GM23338 (cell line): Measurements from ENCODE around the gene SLC36A4. TPM values are rescaled to one million over a fixed set of nuclear protein-coding genes. Genes with fewer than 3 reads are reported as not detected.

Experiments used
- ATAC-seq: fragments of 200-7000 bp; cut with Tn5 transposase; 3 replicates; pipeline ENCODE4 v1.9.1; 2020
- DNase-seq: peaks from one replicate; pipeline ENCODE4 v3.0.0-alpha.2; 2015; ENCODE audit warnings: low spot score
- H2AFZ ChIP-seq: fragments of 200-600 bp; sonication (generic); 2 replicates; pipeline ENCODE4 v1.8.0; 2016; ENCODE audit warnings: antibody characterized with exemption, mild to moderate bottlenecking, moderate library complexity
- H3F3A ChIP-seq: fragments of 200-600 bp; sonication (generic); replicated peaks from 2 replicates; pipeline ENCODE4 v1.8.0; 2017; ENCODE audit warnings: antibody characterized with exemption, mixed run types, low read depth
- H3K27ac ChIP-seq: fragments of 200-600 bp; sonication (generic); 2 replicates; pipeline ENCODE4 v1.6.1; 2016; ENCODE audit warnings: low read depth
- H3K27me3 ChIP-seq: fragments of 200-600 bp; sonication (generic); 2 replicates; pipeline ENCODE4 v1.8.0; 2016; ENCODE audit warnings: mild to moderate bottlenecking, mixed run types, moderate library complexity; ENCODE audit not compliant: insufficient read depth
- H3K36me3 ChIP-seq: fragments of 200-600 bp; sonication (generic); 2 replicates; pipeline ENCODE4 v1.8.0; 2016; ENCODE audit warnings: mild to moderate bottlenecking; ENCODE audit not compliant: insufficient read depth
- H3K4me1 ChIP-seq: fragments of 200-600 bp; sonication (generic); 2 replicates; pipeline ENCODE4 v1.8.0; 2016; ENCODE audit warnings: mild to moderate bottlenecking, moderate library complexity; ENCODE audit not compliant: insufficient read depth
- H3K4me2 ChIP-seq: fragments of 200-600 bp; sonication (generic); 2 replicates; pipeline ENCODE4 v1.7.1; 2017; ENCODE audit warnings: mixed run types
- H3K4me3 ChIP-seq: fragments of 200-600 bp; sonication (generic); 2 replicates; pipeline ENCODE4 v1.6.1; 2016; ENCODE audit warnings: mixed run types
- H3K79me2 ChIP-seq: fragments of 200-600 bp; sonication (generic); replicated peaks from 2 replicates; pipeline ENCODE4 v1.8.0; 2017; ENCODE audit warnings: mild to moderate bottlenecking; ENCODE audit not compliant: insufficient read depth
- H3K9me2 ChIP-seq: fragments of 200-600 bp; sonication (generic); 2 replicates; pipeline ENCODE4 v1.8.0; 2017; ENCODE audit not compliant: insufficient read depth
- H4K20me1 ChIP-seq: fragments of 200-600 bp; sonication (generic); replicated peaks from 2 replicates; pipeline ENCODE4 v1.8.0; 2017; ENCODE audit warnings: mild to moderate bottlenecking; ENCODE audit not compliant: insufficient read depth
- H3K27ac Mint-ChIP-seq: 2 replicates; pipeline ENCODE4 v1.8.0; 2020; ENCODE audit warnings: inconsistent platforms, mild to moderate bottlenecking, moderate library complexity, mixed read lengths
- H3K27me3 Mint-ChIP-seq: 3 replicates; pipeline ENCODE4 v1.8.0; 2022; ENCODE audit warnings: low read depth, mild to moderate bottlenecking, moderate library complexity, mixed read lengths, inconsistent platforms; ENCODE audit not compliant: insufficient read depth, poor library complexity
- H3K36me3 Mint-ChIP-seq: 3 replicates; pipeline ENCODE4 v1.8.0; 2021; ENCODE audit warnings: low read depth, mild to moderate bottlenecking, inconsistent platforms, moderate library complexity, mixed read lengths
- H3K4me1 Mint-ChIP-seq: 3 replicates; pipeline ENCODE4 v1.8.0; 2020; ENCODE audit warnings: mild to moderate bottlenecking, inconsistent platforms, mixed read lengths
- H3K4me3 Mint-ChIP-seq: 3 replicates; pipeline ENCODE4 v1.8.0; 2021; ENCODE audit warnings: moderate library complexity, mild to moderate bottlenecking, inconsistent platforms, mixed read lengths
- H3K9me3 Mint-ChIP-seq: 3 replicates; pipeline ENCODE4 v1.8.0; 2020; ENCODE audit warnings: moderate library complexity, mild to moderate bottlenecking, inconsistent platforms, mixed read lengths
- EZH2phosphoT487 ChIP-seq: fragments of 200-600 bp; sonication (generic); IDR thresholded peaks from one replicate; pipeline ENCODE4 v1.8.1; 2018; ENCODE audit warnings: antibody characterized with exemption; ENCODE audit not compliant: unreplicated experiment
- JUNB ChIP-seq: IDR thresholded peaks from one replicate; pipeline ENCODE4 v1.6.1; 2016; ENCODE audit warnings: antibody characterized with exemption; ENCODE audit not compliant: unreplicated experiment
- POLR2AphosphoS5 ChIP-seq: IDR thresholded peaks from 2 replicates; pipeline ENCODE4 v1.6.1; 2016; ENCODE audit warnings: antibody characterized with exemption, low read depth
- STAT1 ChIP-seq: IDR thresholded peaks from one replicate; pipeline ENCODE4 v1.6.1; 2016; ENCODE audit warnings: antibody characterized with exemption; ENCODE audit not compliant: unreplicated experiment
- ZNF331 ChIP-seq: fragments of 250-450 bp; sonication (Bioruptor Pico); IDR thresholded peaks from 2 replicates; pipeline ENCODE4 v1.5.0; 2020; ENCODE audit warnings: low read depth, mild to moderate bottlenecking, moderate library complexity
- polyA plus RNA-seq: library from polyadenylated mRNA; unstranded; fragments of >200 nt; fragmentation: Nextera tagmentation; extraction: Ambion mirVana; gene quantifications from 2 replicates; pipeline ENCODE4 v1.2.1, GENCODE V29; 2016
- total RNA-seq: library from RNA; depleted of rRNA; stranded (reverse); fragments of >200 nt; shearing (Covaris generic); gene quantifications from 2 replicates; pipeline ENCODE4 v1.2.3, GENCODE V29; 2014
- TF ChIP-seq, protein P1 (sequence below), 2 experiments: fragments of 200-600 bp in 1 of 2; sonication (generic) in 1 of 2; conservative IDR thresholded peaks; 2 replicates each; pipeline versions ENCODE4 v1.5.1 to v1.6.1; 2016 to 2017; ENCODE audit warnings: antibody characterized with exemption in 2 of 2, low read depth in 2 of 2, mild to moderate bottlenecking in 2 of 2, moderate library complexity in 1 of 2
- TF ChIP-seq, protein P2 (sequence below): IDR thresholded peaks from one replicate; pipeline ENCODE4 v1.6.1; 2018; ENCODE audit warnings: antibody characterized with exemption; ENCODE audit not compliant: unreplicated experiment

The SLC36A4 gene
- total and polyA plus RNA-seq, 2 experiments from 2014 or later: 24.9 to 34.6 TPM

DNA sequence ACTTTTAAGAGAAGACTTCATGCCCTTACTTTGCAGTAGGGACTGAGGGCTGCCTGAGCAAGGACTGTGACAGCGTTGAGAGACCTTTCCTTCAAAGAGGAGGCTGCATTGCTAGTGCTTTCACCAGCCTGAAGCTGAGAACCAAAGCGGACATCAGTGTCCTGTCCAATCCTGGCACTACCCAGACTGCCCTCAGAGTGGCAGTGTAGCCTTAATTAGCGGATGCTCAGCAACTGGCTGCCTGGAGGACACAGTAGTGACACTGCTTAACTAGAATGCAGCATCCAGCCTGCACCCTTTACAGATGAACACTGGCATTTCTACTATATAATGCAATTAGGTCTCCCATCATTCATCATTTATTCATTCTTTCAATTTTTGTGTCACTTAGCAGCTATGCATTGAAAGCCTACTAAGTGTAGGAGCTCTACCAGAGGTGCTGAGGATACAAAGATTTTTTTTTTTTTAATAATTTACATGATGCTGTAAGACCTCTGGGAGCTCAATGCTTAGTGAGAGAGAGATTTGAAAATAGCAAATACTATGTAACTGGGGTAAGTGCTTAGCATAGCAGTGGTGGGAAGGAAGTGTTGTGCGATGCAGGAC is 36.9 kb upstream of the SLC36A4 start:
- H3K36me3 Mint-ChIP-seq: no peaks in the 10 kb centered on the region
- Histone ChIP-seq H2AFZ (no peak overlapping the region), H3K4me2 (no peak overlapping the region), H4K20me1 (no peaks in the 10 kb centered on the region), H3K27ac (no peak overlapping the region), H3K4me3 (no peak overlapping the region), H3K4me1 (no peaks in the 10 kb centered on the region), H3K9me2 (no peaks in the 10 kb centered on the region), H3K36me3 (no peaks in the 10 kb centered on the region), H3K27me3 (no peaks in the 10 kb centered on the region), H3F3A (no peaks in the 10 kb centered on the region), H3K79me2 (no peaks in the 10 kb centered on the region)
- DNase-seq (peak; percentile 90), ATAC-seq (peak; percentile 98)
- no peaks in the 10 kb centered on the region for H3K9me3 Mint-ChIP-seq
- no peak overlapping the region for H3K27ac Mint-ChIP-seq
- TF ChIP-seq, protein P1, sequence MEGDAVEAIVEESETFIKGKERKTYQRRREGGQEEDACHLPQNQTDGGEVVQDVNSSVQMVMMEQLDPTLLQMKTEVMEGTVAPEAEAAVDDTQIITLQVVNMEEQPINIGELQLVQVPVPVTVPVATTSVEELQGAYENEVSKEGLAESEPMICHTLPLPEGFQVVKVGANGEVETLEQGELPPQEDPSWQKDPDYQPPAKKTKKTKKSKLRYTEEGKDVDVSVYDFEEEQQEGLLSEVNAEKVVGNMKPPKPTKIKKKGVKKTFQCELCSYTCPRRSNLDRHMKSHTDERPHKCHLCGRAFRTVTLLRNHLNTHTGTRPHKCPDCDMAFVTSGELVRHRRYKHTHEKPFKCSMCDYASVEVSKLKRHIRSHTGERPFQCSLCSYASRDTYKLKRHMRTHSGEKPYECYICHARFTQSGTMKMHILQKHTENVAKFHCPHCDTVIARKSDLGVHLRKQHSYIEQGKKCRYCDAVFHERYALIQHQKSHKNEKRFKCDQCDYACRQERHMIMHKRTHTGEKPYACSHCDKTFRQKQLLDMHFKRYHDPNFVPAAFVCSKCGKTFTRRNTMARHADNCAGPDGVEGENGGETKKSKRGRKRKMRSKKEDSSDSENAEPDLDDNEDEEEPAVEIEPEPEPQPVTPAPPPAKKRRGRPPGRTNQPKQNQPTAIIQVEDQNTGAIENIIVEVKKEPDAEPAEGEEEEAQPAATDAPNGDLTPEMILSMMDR (conservative IDR thresholded peaks at IDR 0.05; ENCODE audit: low read depth in 2 of 2): peak; percentile 90 to 100
- TF ChIP-seq EZH2phosphoT487: no peak
- no peak overlapping the region for H3K4me3 Mint-ChIP-seq
- H3K4me1 Mint-ChIP-seq: 0 out of 3 replicates have a peak, but pooled peaks cover 5% of the 10 kb centered on the region
- no peaks in the 10 kb centered on the region for H3K27me3 Mint-ChIP-seq

DNA sequence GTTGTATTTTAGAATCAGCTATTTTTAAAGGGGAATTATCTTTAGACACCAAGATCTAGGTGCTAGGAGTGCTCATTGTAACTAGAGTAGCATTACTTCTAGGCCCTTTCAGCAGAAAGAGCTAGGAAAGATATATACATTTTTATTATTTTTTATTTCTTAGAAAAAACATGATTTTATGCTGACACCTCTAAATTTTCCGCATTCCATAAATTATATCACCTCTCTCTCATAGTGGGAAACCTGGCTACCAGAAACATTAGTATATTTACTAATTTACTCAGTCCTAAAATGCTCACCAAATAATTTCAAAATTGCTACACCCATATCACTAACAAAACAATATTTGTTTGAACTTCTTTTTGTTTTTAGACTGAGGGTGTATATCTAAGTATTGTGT is 32.1 kb upstream of the SLC36A4 start:
- H3K4me1 Mint-ChIP-seq: 0 out of 3 replicates have a peak, but pooled peaks cover 3% of the 10 kb centered on the region
- Histone ChIP-seq H3K4me1 (no peaks in the 10 kb centered on the region), H3K4me2 (no peak overlapping the region), H3K27ac (no peak overlapping the region), H4K20me1 (no peaks in the 10 kb centered on the region), H2AFZ (no peak overlapping the region), H3K9me2 (no peaks in the 10 kb centered on the region), H3K79me2 (no peaks in the 10 kb centered on the region), H3F3A (no peaks in the 10 kb centered on the region), H3K27me3 (no peaks in the 10 kb centered on the region), H3K4me3 (no peak overlapping the region), H3K36me3 (no peaks in the 10 kb centered on the region)
- H3K27me3 Mint-ChIP-seq: no peaks in the 10 kb centered on the region
- ATAC-seq (no peak), DNase-seq (no peak)
- H3K9me3 Mint-ChIP-seq: no peaks in the 10 kb centered on the region
- H3K36me3 Mint-ChIP-seq: no peaks in the 10 kb centered on the region
- no peak overlapping the region for H3K4me3 Mint-ChIP-seq
- H3K27ac Mint-ChIP-seq: no peak overlapping the region
- TF ChIP-seq EZH2phosphoT487 (no peak), ZNF331 (CRISPR knock-in tag) (no peak), JUNB (no peak)

DNA sequence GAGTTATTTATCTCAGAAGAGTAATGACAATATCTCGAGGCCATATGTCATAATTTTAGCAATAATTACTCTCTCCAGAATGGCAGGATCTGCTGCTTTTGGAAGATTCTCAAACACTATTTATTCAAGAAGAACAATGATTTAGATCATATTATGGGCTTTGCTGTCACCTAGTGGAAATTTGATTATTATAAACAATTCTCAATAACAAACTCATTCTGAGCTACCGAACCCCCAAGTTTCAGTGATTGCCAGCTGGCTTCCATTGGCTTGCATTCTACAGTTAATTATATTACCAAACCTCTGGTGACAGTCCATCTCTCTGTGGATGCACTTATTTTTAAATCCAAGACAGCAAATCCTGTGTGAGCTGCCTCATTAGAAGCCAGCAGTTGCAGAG is 27.9 kb upstream of the SLC36A4 start:
- no peak overlapping the region for H3K27ac ChIP-seq
- H3K4me3 ChIP-seq: no peak overlapping the region
- H3F3A ChIP-seq: no peaks in the 10 kb centered on the region
- Mint-ChIP-seq H3K9me3 (no peaks in the 10 kb centered on the region), H3K27ac (no peak overlapping the region), H3K27me3 (no peaks in the 10 kb centered on the region), H3K4me1 (no peaks in the 10 kb centered on the region), H3K36me3 (no peaks in the 10 kb centered on the region), H3K4me3 (no peak overlapping the region)
- no peaks in the 10 kb centered on the region for H3K27me3 ChIP-seq
- no peaks in the 10 kb centered on the region for H3K36me3 ChIP-seq
- TF ChIP-seq POLR2AphosphoS5 (no peak), JUNB (no peak), STAT1 (no peak)
- TF ChIP-seq, protein P2, sequence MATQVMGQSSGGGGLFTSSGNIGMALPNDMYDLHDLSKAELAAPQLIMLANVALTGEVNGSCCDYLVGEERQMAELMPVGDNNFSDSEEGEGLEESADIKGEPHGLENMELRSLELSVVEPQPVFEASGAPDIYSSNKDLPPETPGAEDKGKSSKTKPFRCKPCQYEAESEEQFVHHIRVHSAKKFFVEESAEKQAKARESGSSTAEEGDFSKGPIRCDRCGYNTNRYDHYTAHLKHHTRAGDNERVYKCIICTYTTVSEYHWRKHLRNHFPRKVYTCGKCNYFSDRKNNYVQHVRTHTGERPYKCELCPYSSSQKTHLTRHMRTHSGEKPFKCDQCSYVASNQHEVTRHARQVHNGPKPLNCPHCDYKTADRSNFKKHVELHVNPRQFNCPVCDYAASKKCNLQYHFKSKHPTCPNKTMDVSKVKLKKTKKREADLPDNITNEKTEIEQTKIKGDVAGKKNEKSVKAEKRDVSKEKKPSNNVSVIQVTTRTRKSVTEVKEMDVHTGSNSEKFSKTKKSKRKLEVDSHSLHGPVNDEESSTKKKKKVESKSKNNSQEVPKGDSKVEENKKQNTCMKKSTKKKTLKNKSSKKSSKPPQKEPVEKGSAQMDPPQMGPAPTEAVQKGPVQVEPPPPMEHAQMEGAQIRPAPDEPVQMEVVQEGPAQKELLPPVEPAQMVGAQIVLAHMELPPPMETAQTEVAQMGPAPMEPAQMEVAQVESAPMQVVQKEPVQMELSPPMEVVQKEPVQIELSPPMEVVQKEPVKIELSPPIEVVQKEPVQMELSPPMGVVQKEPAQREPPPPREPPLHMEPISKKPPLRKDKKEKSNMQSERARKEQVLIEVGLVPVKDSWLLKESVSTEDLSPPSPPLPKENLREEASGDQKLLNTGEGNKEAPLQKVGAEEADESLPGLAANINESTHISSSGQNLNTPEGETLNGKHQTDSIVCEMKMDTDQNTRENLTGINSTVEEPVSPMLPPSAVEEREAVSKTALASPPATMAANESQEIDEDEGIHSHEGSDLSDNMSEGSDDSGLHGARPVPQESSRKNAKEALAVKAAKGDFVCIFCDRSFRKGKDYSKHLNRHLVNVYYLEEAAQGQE: no peak
- TF ChIP-seq, protein P1 (conservative IDR thresholded peaks at IDR 0.05; ENCODE audit: low read depth in 2 of 2): peak in 1 of 2 experiments; percentile 37; a peak in 2 of 4 replicates
- no peaks in the 10 kb centered on the region for H3K9me2 ChIP-seq
- H3K4me1 ChIP-seq: no peaks in the 10 kb centered on the region
- ATAC-seq: no peak
- H2AFZ ChIP-seq: no peak overlapping the region
- DNase-seq: peak; percentile 8
- no peak overlapping the region for H3K4me2 ChIP-seq
- no peaks in the 10 kb centered on the region for H3K79me2 ChIP-seq
- no peaks in the 10 kb centered on the region for H4K20me1 ChIP-seq
